ENCODE data around the gene GON4L. TPM values are rescaled to one million over a fixed set of nuclear protein-coding genes. Genes with fewer than 3 reads are reported as not detected.
A peak's percentile ranks its signal among the peaks of the same experiment; 100 is the strongest.
"Not testable (repeated sequence)": the region's sequence is repeated elsewhere in the genome, so short reads cannot be mapped to it uniquely, and the experiment has no call there.

Gene GON4L
- total and polyA plus RNA-seq, 11 donors = 10.9 to 38.0 (median 18.5) TPM

DNA sequence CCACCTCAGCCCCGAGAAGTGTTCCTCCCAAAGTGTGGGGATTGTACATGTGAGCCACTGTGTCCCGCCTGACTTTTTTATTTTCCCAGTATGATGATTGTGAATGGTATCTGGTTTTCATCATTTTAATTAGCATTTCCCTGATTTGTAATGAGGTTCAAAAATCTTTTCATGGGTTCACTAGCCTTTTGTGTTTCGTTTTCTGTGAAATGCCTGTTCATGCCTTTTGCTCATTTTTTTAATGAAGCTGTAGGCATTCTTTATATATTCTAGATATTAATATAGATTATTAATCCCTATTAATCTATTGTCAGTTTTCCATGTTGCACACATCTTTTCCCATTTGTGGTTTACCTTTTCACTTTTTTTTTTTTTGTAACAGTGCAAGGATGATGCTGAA lies 147.6 kb downstream of the GON4L start:
- 97 to 99% (median 98%) methylated on average over 3 of the region's 3 CpGs for WGBS, 4 donors
- Histone ChIP-seq H3K4me3 (no peak overlapping the region), H3K36me3 (peaks cover 0 to 42% (median 17%) of the 10 kb centered on the region in 9 donors), H3K27ac (no peak overlapping the region), H3K9me3 (peaks cover 0 to 5% (median 0%) of the 10 kb centered on the region in 12 donors), H3K4me1 (peaks cover 0 to 13% (median 1%) of the 10 kb centered on the region in 12 donors), H3K27me3 (no peaks in the 10 kb centered on the region)
- intact Hi-C loops (cut with DNase I) = no loop called here
- TF ChIP-seq POLR2A (IDR thresholded peaks at IDR 0.05) (no peak), CTCF (IDR thresholded peaks at IDR 0.05) (no peak)
- no peak for ATAC-seq
- no peak for DNase-seq

- H3K4me3 ChIP-seq = no peak overlapping the region
- H3K9me3 ChIP-seq = peaks cover 0 to 5% (median 0%) of the 10 kb centered on the region in 12 donors
- intact Hi-C loops (cut with DNase I) = no loop called here
- DNase-seq (no peak), ATAC-seq (peak in 1 of 4 donors; percentile 43)
- 89 to 91% (median 90%) methylated on average over 5 of the region's 5 CpGs for WGBS, 4 donors
- H3K27ac ChIP-seq = no peak overlapping the region
- H3K27me3 ChIP-seq = no peaks in the 10 kb centered on the region
- no peak for TF ChIP-seq CTCF (IDR thresholded peaks at IDR 0.05)
- no peak for TF ChIP-seq POLR2A (IDR thresholded peaks at IDR 0.05)
- peaks cover 0 to 19% (median 8%) of the 10 kb centered on the region in 9 donors for H3K36me3 ChIP-seq
- peaks cover 0 to 15% (median 0%) of the 10 kb centered on the region in 12 donors for H3K4me1 ChIP-seq
Observed at GRCh38 chr1:155706139-155706538, 150.9 kb downstream of the GON4L start.

DNA sequence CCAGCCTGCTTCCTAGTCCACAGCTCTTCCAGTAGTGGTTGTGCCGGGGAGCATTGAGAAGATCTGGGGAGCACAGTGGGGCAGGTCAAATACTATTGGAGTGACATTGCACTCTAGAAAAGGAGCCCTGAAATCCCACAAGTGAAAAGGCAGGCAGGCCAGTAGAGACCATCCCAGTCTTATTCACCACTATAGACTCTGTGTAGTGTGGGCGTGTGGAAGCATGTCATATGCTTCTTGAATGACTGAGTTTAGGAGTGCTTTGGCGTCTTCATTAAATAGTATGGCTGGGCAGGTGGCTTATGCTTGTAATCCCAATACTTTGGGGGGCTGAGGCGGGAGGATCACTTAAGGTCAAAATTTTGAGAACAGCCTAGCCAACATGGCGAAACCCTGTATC lies 152.6 kb downstream of the GON4L start:
- 88 to 98% (median 90%) methylated on average over 5 of the region's 5 CpGs for WGBS, 4 donors

GRCh38 chr1:155703216-155703615 lies 153.8 kb downstream of the GON4L start:
- intact Hi-C loops (cut with DNase I) = no loop called here
- no peak for TF ChIP-seq CTCF (IDR thresholded peaks at IDR 0.05)
- no peak for TF ChIP-seq POLR2A (IDR thresholded peaks at IDR 0.05)
- DNase-seq = no peak
- Histone ChIP-seq H3K4me1 (peaks cover 0 to 15% (median 0%) of the 10 kb centered on the region in 12 donors), H3K9me3 (no peaks in the 10 kb centered on the region), H3K4me3 (no peak overlapping the region), H3K36me3 (no peaks in the 10 kb centered on the region), H3K27me3 (no peaks in the 10 kb centered on the region), H3K27ac (no peak overlapping the region)
- 89 to 92% (median 90%) methylated on average over 6 of the region's 6 CpGs for WGBS, 4 donors
- ATAC-seq = no peak

More for the DNA sequence above, 152.6 kb downstream of the GON4L start:
- H3K4me3 ChIP-seq; H3K9me3 ChIP-seq; DNase-seq; H3K27me3 ChIP-seq; H3K36me3 ChIP-seq; ATAC-seq; intact Hi-C loops (cut with DNase I); H3K27ac ChIP-seq: not testable (repeated sequence)
- H3K4me1 ChIP-seq = peaks cover 0 to 15% (median 0%) of the 10 kb centered on the region in 12 donors

DNA sequence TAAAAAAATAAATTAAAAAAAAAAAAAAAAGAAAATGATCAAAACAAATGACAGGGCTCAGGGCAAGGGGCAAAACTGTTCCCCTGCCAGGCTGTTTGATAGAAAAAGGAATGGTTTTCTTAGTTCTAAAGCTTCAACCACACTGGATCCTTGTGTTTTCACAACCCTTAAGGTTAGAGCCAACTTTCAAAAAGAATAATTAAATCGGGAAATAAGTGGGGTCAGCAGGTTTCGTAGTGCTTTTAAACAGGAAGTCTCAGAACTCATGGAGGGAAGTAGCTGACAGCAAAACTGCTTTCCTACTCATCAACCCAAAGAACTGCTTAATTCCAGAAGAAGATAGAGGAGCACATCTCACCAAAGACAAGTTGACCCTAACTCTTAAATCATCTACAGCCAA lies 155.3 kb downstream of the GON4L start:
- 41 to 57% (median 53%) methylated on average over 2 of the region's 2 CpGs for WGBS, 4 donors
- H3K27ac ChIP-seq; intact Hi-C loops (cut with DNase I); DNase-seq; H3K27me3 ChIP-seq; H3K9me3 ChIP-seq; H3K36me3 ChIP-seq; H3K4me3 ChIP-seq: not testable (repeated sequence)
- peak in 2 of 4 donors; percentile 16 to 30 for ATAC-seq
- peaks cover 0 to 15% (median under 1%) of the 10 kb centered on the region in 12 donors for H3K4me1 ChIP-seq

Other genes with a start within 250 kb of the GON4L start
- 10 to 100 TPM in 7 of 9 donors, 1 to 10 TPM in 2; 5.2 to 22.1 (median 16.0) TPM for gene MSTO1, start 247.0 kb downstream of the GON4L start, total RNA-seq
- gene MSTO1, start 247.0 kb downstream of the GON4L start, polyA plus RNA-seq = 10 to 100 TPM; 12.8 to 21.4 TPM
- gene YY1AP1, start 168.4 kb downstream of the GON4L start, total RNA-seq = 100 to 1,000 TPM in 2 of 9 donors, 10 to 100 TPM in 7; 61.1 to 124 (median 66.3) TPM
- 10 to 100 TPM; 23.9 to 56.5 TPM for gene YY1AP1, start 168.4 kb downstream of the GON4L start, polyA plus RNA-seq
- 100 to 1,000 TPM in 6 of 9 donors, 10 to 100 TPM in 3; 79.0 to 170 (median 108) TPM for gene DAP3, start 168.1 kb downstream of the GON4L start, total RNA-seq
- gene DAP3, start 168.1 kb downstream of the GON4L start, polyA plus RNA-seq = 100 to 1,000 TPM in 1 of 2 donors, 10 to 100 TPM in 1; 83.4 to 112 TPM
- 10 to 100 TPM; 10.7 to 26.3 (median 16.0) TPM for gene SYT11, start 2.4 kb upstream of the GON4L start, total RNA-seq
- 10 to 100 TPM in 1 of 2 donors, 1 to 10 TPM in 1; 2.2 to 15.1 TPM for gene SYT11, start 2.4 kb upstream of the GON4L start, polyA plus RNA-seq
- 10 to 100 TPM; 15.1 to 33.3 (median 20.0) TPM for gene RIT1, start 54.1 kb upstream of the GON4L start, total RNA-seq
- gene RIT1, start 54.1 kb upstream of the GON4L start, polyA plus RNA-seq = 10 to 100 TPM in 1 of 2 donors, 1 to 10 TPM in 1; 8.1 to 20.1 TPM
- gene KHDC4, start 77.2 kb upstream of the GON4L start, total RNA-seq = 10 to 100 TPM; 16.9 to 28.0 (median 22.6) TPM
- gene KHDC4, start 77.2 kb upstream of the GON4L start, polyA plus RNA-seq = 10 to 100 TPM; 17.4 to 19.1 TPM
- not detected for gene RXFP4, start 84.4 kb upstream of the GON4L start, total RNA-seq
- gene RXFP4, start 84.4 kb upstream of the GON4L start, polyA plus RNA-seq = under 1 TPM in 1 of 2 donors, not detected in 1; 0.07 TPM
- 10 to 100 TPM; 34.7 to 98.6 (median 61.6) TPM for gene ARHGEF2, start 121.3 kb upstream of the GON4L start, total RNA-seq
- gene ARHGEF2, start 121.3 kb upstream of the GON4L start, polyA plus RNA-seq = 10 to 100 TPM; 23.9 to 28.8 TPM
- 100 to 1,000 TPM in 4 of 9 donors, 10 to 100 TPM in 5; 67.7 to 174 (median 81.2) TPM for gene SSR2, start 163.7 kb upstream of the GON4L start, total RNA-seq
- gene SSR2, start 163.7 kb upstream of the GON4L start, polyA plus RNA-seq = 100 to 1,000 TPM in 1 of 2 donors, 10 to 100 TPM in 1; 63.9 to 282 TPM
- 10 to 100 TPM; 21.0 to 34.1 (median 26.9) TPM for gene UBQLN4, start 196.6 kb upstream of the GON4L start, total RNA-seq
- 10 to 100 TPM; 15.1 to 37.3 TPM for gene UBQLN4, start 196.6 kb upstream of the GON4L start, polyA plus RNA-seq
- gene LAMTOR2, start 197.6 kb upstream of the GON4L start, total RNA-seq = 10 to 100 TPM; 51.5 to 83.2 (median 61.4) TPM
- gene LAMTOR2, start 197.6 kb upstream of the GON4L start, polyA plus RNA-seq = 100 to 1,000 TPM in 1 of 2 donors, 10 to 100 TPM in 1; 88.6 to 106 TPM
- not detected for gene RAB25, start 203.9 kb upstream of the GON4L start, total RNA-seq
- gene RAB25, start 203.9 kb upstream of the GON4L start, polyA plus RNA-seq = under 1 TPM in 1 of 2 donors, not detected in 1; 0.38 TPM
- gene MEX3A, start 225.3 kb upstream of the GON4L start, total RNA-seq = under 1 TPM; 0.12 to 0.53 (median 0.32) TPM
- gene MEX3A, start 225.3 kb upstream of the GON4L start, polyA plus RNA-seq = under 1 TPM; 0.15 to 0.42 TPM

Data from heart left ventricle (tissue), 16 donors.